GM12873 (cell line): Measurements from ENCODE around the gene PI16.

Source experiments
- TF ChIP-seq, protein P1 (sequence below): IDR thresholded peaks from 2 replicates; pipeline ENCODE4 v1.5.1; 2012; ENCODE audit warnings: low read depth, mild to moderate bottlenecking, moderate library complexity, low read length, control low read depth; ENCODE audit not compliant: insufficient read depth; ENCODE audit errors: missing control alignments

The PI16 gene, protein sequence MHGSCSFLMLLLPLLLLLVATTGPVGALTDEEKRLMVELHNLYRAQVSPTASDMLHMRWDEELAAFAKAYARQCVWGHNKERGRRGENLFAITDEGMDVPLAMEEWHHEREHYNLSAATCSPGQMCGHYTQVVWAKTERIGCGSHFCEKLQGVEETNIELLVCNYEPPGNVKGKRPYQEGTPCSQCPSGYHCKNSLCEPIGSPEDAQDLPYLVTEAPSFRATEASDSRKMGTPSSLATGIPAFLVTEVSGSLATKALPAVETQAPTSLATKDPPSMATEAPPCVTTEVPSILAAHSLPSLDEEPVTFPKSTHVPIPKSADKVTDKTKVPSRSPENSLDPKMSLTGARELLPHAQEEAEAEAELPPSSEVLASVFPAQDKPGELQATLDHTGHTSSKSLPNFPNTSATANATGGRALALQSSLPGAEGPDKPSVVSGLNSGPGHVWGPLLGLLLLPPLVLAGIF

DNA sequence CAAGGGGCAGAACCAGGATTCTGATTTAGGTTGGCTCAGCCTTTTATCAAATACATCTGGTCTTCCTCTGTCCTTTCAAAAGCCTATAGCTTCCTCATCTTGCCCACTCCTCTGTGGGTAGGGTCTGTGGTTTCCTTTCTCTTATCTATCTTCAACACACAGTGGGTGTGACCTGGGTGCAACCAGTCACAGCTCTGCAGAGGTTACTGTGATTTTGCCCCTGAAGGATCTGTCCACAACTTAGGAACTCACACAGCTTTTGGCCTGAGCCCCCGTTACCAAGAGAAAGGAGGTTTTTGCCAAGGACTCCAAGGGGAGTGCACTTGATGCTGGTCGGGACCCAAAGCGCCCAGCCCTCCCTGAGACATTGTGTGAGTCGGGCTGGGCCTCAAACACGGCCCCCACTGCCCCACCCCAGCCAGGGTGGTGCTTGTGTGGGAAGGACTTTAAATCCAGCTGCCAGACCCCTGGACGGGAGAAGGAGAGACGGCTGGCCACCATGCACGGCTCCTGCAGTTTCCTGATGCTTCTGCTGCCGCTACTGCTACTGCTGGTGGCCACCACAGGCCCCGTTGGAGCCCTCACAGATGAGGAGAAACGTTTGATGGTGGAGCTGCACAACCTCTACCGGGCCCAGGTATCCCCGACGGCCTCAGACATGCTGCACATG, at the start of gene PI16:
Gene PI16, plus strand, starts transcription at position 477 of the 670 bp plus-strand sequence. Its CDS starts 23 bp downstream, at position 500.
- TF ChIP-seq, protein P1, sequence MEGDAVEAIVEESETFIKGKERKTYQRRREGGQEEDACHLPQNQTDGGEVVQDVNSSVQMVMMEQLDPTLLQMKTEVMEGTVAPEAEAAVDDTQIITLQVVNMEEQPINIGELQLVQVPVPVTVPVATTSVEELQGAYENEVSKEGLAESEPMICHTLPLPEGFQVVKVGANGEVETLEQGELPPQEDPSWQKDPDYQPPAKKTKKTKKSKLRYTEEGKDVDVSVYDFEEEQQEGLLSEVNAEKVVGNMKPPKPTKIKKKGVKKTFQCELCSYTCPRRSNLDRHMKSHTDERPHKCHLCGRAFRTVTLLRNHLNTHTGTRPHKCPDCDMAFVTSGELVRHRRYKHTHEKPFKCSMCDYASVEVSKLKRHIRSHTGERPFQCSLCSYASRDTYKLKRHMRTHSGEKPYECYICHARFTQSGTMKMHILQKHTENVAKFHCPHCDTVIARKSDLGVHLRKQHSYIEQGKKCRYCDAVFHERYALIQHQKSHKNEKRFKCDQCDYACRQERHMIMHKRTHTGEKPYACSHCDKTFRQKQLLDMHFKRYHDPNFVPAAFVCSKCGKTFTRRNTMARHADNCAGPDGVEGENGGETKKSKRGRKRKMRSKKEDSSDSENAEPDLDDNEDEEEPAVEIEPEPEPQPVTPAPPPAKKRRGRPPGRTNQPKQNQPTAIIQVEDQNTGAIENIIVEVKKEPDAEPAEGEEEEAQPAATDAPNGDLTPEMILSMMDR: no peak

DNA sequence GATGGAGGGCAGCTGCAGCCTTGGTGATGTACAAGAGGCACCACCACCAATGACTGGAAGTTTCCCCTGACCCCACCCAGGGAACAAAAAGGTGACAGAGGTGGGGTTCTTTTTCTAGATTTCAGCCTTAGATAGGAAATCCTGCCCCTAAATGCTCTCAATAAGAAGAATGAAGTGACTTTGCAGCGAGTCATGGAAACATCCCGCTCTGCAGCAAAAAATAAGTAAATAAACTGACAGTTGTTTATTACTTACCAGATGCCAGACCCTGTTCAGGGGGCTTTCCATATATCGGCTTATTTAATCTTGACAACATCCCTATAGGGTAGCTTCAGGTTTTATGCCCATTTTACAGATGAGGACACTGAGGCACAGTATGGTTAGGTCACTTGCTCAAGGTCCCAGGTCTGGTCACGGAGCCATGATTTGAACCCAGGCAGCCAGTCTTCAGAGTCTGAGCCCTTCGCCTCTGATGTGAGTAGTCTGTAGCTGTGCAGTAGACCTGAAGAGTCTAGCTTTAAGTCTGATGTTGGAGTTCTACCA, 49.6 kb upstream of the PI16 start:
- TF ChIP-seq, protein P1: no peak

GRCh38 chr6:36906539-36907325, 47.8 kb upstream of the PI16 start:
- TF ChIP-seq, protein P1: no peak

GRCh38 chr6:36907781-36908180, 46.8 kb upstream of the PI16 start:
- TF ChIP-seq, protein P1: no peak

- TF ChIP-seq, protein P1: no peak
These were observed 45.8 kb upstream of the PI16 start for GRCh38 chr6:36908747-36909146.

DNA sequence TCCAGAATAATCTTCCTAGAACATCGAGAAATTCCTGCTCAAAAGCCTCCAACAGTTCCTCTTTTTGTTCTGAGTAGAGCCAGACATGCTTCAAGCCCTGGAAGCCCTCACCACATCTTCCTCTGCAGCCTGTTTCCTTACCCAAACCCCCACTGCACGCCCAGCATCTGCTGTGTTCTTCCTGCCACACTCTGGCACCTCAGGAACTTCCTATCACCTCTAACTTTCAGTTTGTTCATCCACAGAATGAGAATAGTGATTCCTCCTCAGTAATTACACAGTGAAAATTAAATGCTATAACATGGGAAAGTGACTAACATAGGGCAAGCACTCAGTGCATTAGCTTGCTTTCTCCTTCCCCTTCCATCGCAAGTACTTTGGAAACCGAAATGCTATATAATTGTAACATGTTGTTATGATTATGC, 42.5 kb upstream of the PI16 start:
- TF ChIP-seq, protein P1: no peak
